DND-41 (cell line): Measurements from ENCODE around the gene LEMD2.

Source experiments
- ATAC-seq: fragments of 200-7000 bp; cut with Tn5 transposase; 3 replicates; pipeline ENCODE4 v1.9.1; 2021; ENCODE audit warnings: low read depth; ENCODE audit not compliant: insufficient read depth
- DNase-seq: peaks from one replicate; pipeline ENCODE4 v3.0.0-alpha.2; 2020
- H2AFZ ChIP-seq: 2 replicates; pipeline ENCODE4 v1.6.0; 2012; ENCODE audit warnings: low read depth, low read length
- H3K27ac ChIP-seq: 2 replicates; pipeline ENCODE4 v1.5.1; 2012; ENCODE audit warnings: low read length, inconsistent platforms
- H3K27me3 ChIP-seq: fragments of 200-600 bp; sonication (generic); 2 replicates; pipeline ENCODE4 v1.6.0; 2012; ENCODE audit warnings: low read length, mild to moderate bottlenecking, inconsistent platforms; ENCODE audit not compliant: insufficient read depth, poor library complexity
- H3K36me3 ChIP-seq: 2 replicates; pipeline ENCODE4 v1.5.1; 2012; ENCODE audit warnings: low read length, inconsistent platforms; ENCODE audit not compliant: insufficient read depth
- H3K4me1 ChIP-seq: 2 replicates; pipeline ENCODE4 v1.5.1; 2012; ENCODE audit warnings: mild to moderate bottlenecking, low read length; ENCODE audit not compliant: insufficient read depth
- H3K4me2 ChIP-seq: 2 replicates; pipeline ENCODE4 v1.6.0; 2012; ENCODE audit warnings: mild to moderate bottlenecking, moderate library complexity, low read length, inconsistent platforms; ENCODE audit not compliant: insufficient read depth
- H3K4me3 ChIP-seq, 2 experiments: fragments of 200-600 bp in 1 of 2; shearing (Covaris generic) in 1 of 2; 2 replicates each; pipeline ENCODE4 v1.5.1; 2012 to 2016; ENCODE audit warnings: inconsistent platforms in 2 of 2, low read length in 2 of 2, mild to moderate bottlenecking in 2 of 2, low read depth in 1 of 2, moderate library complexity in 1 of 2
- H3K79me2 ChIP-seq: 2 replicates; pipeline ENCODE4 v1.6.0; 2012; ENCODE audit warnings: low read length, inconsistent platforms; ENCODE audit not compliant: insufficient read depth
- H3K9ac ChIP-seq: 2 replicates; pipeline ENCODE4 v1.6.0; 2012; ENCODE audit warnings: low read depth, mild to moderate bottlenecking, inconsistent platforms, low read length, moderate library complexity
- H3K9me3 ChIP-seq: 2 replicates; pipeline ENCODE4 v1.5.1; 2012; ENCODE audit warnings: low read length, moderate library complexity, mild to moderate bottlenecking, inconsistent platforms; ENCODE audit not compliant: insufficient read depth, severe bottlenecking
- H4K20me1 ChIP-seq: 2 replicates; pipeline ENCODE4 v1.6.0; 2012; ENCODE audit warnings: low read length; ENCODE audit not compliant: insufficient read depth
- CTCF ChIP-seq: IDR thresholded peaks from 2 replicates; pipeline ENCODE4 v1.5.1; 2012; ENCODE audit warnings: borderline replicate concordance, low read length, moderate library complexity, mild to moderate bottlenecking; ENCODE audit not compliant: poor library complexity, severe bottlenecking; ENCODE audit errors: extremely low read depth
- EZH2 ChIP-seq: IDR thresholded peaks from 3 replicates; pipeline ENCODE4 v1.6.1; 2012; ENCODE audit warnings: borderline replicate concordance, low read depth, mild to moderate bottlenecking, moderate library complexity, low read length, inconsistent platforms; ENCODE audit not compliant: severe bottlenecking

Gene LEMD2

GRCh38 chr6:33787346-33787953 lies 1.5 kb downstream of the LEMD2 start:
- DNase-seq (no peak), ATAC-seq (no peak)
- Histone ChIP-seq H4K20me1 (peaks cover 54% of the 10 kb centered on the region), H3K79me2 (peaks cover 59% of the 10 kb centered on the region), H3K27me3 (no peaks in the 10 kb centered on the region), H3K36me3 (peaks cover 53% of the 10 kb centered on the region), H3K4me2 (peak overlapping the region; percentile 85), H3K4me1 (peaks cover 35% of the 10 kb centered on the region), H3K9ac (peak overlapping the region; percentile 96), H3K27ac (peak overlapping the region; percentile 91), H3K4me3 (peak overlapping the region; percentile 63 to 88; a peak in 3 of 4 replicates), H2AFZ (no peak overlapping the region), H3K9me3 (no peaks in the 10 kb centered on the region)
- TF ChIP-seq CTCF (no peak), EZH2 (no peak)

DNA sequence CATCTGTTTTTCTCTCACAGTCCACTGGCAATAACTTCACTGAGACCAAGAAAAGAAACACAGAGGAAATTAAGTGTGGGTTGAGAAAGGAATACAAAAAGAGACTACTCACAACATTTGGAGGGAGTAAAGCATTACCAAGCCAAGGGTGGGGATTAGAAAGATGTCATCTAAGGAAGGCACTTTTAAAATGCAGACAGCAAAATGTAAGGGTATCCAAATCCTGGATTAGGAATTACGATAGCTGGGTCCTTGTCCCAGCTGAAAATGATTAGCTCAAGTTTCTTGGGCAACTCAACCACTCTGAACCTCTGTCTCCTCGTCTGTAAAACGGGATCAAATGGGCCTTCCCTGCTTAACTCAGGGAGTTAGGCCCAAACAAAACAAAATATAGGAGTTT lies 2.2 kb downstream of the LEMD2 start:
- Histone ChIP-seq H3K4me2 (peak overlapping the region; percentile 85), H4K20me1 (peaks cover 59% of the 10 kb centered on the region)

DNA sequence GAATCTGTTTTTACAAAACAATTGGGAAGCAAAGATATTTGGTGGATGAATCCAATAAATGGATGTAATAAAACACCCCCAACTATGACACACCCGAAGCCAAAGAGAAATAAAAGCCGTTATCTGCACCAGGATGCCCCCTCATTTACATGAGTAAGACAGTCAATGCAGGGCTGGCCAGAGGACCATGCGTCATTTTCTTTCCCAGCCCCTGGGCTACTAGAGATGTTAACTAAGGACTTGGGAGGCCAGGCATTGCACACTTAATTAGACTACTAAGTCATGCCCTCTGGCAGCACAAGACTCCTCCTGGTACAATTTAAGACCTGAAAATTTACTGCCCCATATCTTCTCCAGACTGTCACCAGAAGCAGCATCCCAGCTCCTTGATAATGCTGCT lies 3.2 kb downstream of the LEMD2 start:
- no peak for ATAC-seq
- Histone ChIP-seq H2AFZ (no peak overlapping the region), H3K4me3 (0 out of 4 replicates have a peak overlapping the region, but pooled peaks of 1 of the 2 experiments have one; percentile 2), H3K27me3 (no peaks in the 10 kb centered on the region), H3K36me3 (peaks cover 70% of the 10 kb centered on the region), H3K4me1 (peaks cover 35% of the 10 kb centered on the region), H3K4me2 (peak overlapping the region; percentile 85; the same call in 1 of the 2 replicates), H3K9ac (peak overlapping the region; percentile 96; the same call in 1 of the 2 replicates), H3K27ac (no peak overlapping the region), H3K9me3 (no peaks in the 10 kb centered on the region), H3K79me2 (peaks cover 59% of the 10 kb centered on the region), H4K20me1 (peaks cover 59% of the 10 kb centered on the region)
- DNase-seq = no peak
- no peak for TF ChIP-seq EZH2

More for the DNA sequence above, 2.2 kb downstream of the LEMD2 start:
- Histone ChIP-seq H3K4me3 (peak overlapping the region in 1 of 2 experiments; percentile 88; a peak in 2 of 4 replicates), H3K9me3 (no peaks in the 10 kb centered on the region), H3K9ac (peak overlapping the region; percentile 96; the same call in 1 of the 2 replicates), H3K79me2 (peaks cover 59% of the 10 kb centered on the region), H2AFZ (no peak overlapping the region), H3K4me1 (peaks cover 35% of the 10 kb centered on the region), H3K36me3 (peaks cover 60% of the 10 kb centered on the region), H3K27me3 (no peaks in the 10 kb centered on the region), H3K27ac (peak overlapping the region; percentile 17)
- DNase-seq (no peak), ATAC-seq (no peak)
- TF ChIP-seq EZH2 (no peak), CTCF (no peak)

DNA sequence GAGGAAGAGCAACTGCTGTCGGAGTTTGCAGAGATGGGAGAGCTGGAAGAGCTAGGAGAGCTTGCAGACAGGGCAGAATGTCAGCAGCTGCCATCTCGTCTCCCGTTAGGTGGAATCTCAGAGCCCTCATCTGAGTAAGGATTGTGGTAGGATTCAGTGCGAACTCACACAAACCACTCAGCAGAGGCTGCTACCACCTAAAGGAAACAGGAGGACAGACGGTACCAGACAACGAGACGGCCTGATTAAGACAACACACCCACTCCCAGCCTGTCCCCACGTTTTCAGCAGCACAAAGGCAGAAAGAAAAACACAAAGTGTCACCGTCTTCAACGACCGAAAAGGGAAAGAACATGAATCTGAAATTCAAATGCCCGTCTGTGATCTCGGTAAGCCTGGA lies 4.1 kb downstream of the LEMD2 start:
- Histone ChIP-seq H3K4me2 (no peak overlapping the region), H3K27ac (no peak overlapping the region), H4K20me1 (peaks cover 69% of the 10 kb centered on the region), H3K27me3 (no peaks in the 10 kb centered on the region), H3K9ac (no peak overlapping the region), H3K79me2 (peaks cover 59% of the 10 kb centered on the region), H3K4me1 (peaks cover 35% of the 10 kb centered on the region), H3K36me3 (peaks cover 80% of the 10 kb centered on the region), H3K4me3 (no peak overlapping the region), H2AFZ (no peak overlapping the region), H3K9me3 (no peaks in the 10 kb centered on the region)
- DNase-seq (no peak), ATAC-seq (no peak)
- TF ChIP-seq EZH2 (no peak), CTCF (no peak)
